Dedifferentiated amniotic fluid mesenchymal stem cell (primary cell): ENCODE data around the gene SLC25A25.

Experiments
- DNase-seq: peaks from one replicate; pipeline ENCODE4 v3.0.0-alpha.2; 2016; ENCODE audit errors: extremely low spot score

SLC25A25 gene

GRCh38 chr9:128145536-128145935 is 77.5 kb downstream of the SLC25A25 start:
- DNase-seq: no peak

DNA sequence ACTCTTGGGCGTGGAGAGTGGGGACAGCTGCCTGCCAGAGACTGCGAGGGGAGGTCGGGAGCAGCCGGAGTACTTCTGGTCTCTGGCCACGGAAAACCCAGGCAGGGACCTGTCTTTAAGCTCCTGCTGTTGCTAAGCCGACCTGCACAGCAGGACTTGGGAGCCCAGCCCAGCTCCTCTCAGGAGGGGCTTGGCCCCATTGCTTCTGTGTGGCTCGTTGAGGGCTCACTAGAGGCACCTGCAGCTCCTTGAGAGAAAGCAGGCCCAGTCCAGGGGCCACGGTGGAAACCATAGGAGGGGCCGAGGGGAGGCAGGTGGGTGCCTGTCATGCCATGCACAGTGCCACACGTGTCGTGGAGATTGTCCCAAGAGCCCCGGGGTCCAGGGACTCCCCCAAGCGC is 77.9 kb downstream of the SLC25A25 start:
- DNase-seq: no peak

DNA sequence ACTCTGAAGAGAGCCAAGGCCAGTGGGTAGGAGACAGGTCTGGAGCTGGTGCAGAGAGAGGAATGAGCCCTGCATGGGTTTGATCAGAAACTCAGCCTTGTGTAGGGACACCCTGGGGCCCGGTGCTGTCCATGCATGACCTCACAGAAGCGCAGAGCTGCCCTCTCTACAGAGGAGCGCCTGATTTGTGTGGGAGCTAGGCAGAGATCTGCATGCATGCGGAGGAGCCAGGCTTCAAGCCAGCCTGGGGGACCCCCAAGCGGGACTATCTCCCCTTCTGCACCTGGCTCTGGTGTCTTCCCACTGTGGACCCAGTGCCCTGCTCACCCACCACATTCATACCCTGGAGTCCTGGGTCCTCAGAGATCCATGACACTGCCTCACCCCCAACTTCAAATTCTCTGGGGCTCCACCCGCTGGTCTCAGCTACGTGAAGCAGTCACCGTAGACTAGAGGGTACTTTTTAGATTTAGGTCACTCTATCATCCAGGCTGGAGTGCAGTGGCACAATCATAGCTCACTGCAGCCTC is 78.6 kb downstream of the SLC25A25 start:
- DNase-seq: no peak

DNA sequence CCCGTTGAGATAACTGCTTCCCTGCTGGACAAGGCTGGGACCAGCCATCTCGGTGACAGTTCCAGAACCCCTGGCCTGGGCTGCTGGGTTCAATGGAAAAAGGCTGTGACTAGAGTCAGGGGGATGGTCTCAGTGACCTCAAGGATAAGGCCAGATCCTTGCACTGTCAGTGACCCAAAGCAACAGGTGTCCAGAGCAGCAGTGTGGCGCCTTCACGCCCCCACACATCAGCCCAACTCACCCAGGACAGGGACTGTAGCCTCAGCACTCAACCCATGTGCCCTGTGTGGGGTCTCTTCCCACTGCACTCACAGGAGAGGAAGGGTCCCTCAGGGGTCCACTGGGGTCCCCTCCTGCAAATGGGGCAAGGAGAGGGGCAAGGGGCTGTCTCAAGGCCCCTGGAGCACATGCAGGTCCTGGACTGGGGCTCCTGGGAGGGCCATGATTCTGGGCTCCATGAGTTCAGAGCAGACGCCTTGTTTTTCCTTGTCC is 80.5 kb downstream of the SLC25A25 start:
- DNase-seq: no peak

GRCh38 chr9:128149001-128149701 is 81.1 kb downstream of the SLC25A25 start, which contains the start of gene LCN2:
Gene LCN2, plus strand, starts transcription at chr9:128149453. Its CDS starts 73 bp downstream, at chr9:128149526.
- no peak for DNase-seq

DNA sequence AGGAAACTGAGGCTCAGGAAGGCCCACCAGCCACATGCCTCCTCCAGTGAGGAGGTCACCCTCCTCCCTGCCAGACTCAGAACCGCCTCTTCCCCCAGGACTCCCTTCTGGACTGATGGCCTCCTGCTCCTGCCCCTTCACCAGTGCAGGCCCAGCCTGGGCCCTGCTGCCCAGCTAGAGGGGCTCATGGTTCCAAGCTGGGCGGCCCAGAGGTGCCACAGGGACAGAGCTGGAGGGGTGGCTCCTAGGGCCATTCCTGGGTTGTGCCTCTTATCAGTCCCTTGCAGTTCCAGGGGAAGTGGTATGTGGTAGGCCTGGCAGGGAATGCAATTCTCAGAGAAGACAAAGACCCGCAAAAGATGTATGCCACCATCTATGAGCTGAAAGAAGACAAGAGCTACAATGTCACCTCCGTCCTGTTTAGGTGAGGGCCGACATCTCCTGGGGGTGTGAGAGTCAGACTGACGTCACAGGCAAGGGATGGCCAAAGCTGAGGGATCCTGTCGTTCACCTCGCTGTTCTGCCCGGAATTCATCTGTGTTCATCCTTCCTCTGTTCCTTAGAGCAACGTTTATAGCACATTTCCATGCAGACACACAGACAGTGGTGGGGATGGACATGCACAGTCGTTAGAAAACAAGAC is 82.0 kb downstream of the SLC25A25 start:
- DNase-seq: no peak

GRCh38 chr9:128150594-128151308 is 82.7 kb downstream of the SLC25A25 start:
- no peak for DNase-seq

DNA sequence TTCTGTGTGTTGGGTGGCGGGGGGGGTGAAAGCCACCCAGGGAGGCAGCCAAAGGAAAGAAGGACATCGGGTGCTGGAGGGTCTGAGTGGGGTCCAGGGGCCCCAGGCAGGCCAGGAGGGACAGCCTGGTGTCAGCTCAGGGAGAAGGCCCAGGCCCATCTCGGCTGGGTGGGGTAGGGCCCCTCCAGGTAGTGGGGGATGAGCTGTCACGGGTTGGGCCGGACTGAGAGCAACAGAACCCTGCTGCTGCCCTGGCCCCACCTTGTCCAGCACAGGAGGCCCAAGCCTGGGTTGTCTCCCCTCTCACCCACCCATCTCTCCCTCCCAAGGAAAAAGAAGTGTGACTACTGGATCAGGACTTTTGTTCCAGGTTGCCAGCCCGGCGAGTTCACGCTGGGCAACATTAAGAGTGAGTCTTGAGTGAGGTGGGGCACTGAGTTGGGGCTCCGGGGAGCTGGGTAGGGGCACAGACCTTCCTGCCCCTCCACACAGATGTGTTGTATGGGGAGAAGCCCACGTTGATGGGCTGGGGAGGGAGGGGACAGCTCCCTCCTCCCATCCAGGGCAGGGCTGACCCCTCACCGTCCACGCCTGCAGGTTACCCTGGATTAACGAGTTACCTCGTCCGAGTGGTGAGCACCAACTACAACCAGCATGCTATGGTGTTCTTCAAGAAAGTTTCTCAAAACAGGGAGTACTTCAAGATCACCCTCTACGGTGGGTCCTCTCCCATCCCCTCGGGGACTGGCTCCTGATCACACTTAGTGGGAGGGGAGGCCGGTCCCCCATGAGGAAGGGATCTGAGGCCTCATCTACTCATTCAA is 83.5 kb downstream of the SLC25A25 start:
- DNase-seq: no peak

- no peak for DNase-seq
Measured at GRCh38 chr9:128152133-128153059, 84.4 kb downstream of the SLC25A25 start.

GRCh38 chr9:128153060-128153946 is 85.3 kb downstream of the SLC25A25 start:
- no peak for DNase-seq

- no peak for DNase-seq
Measured at GRCh38 chr9:128153947-128154695, 86.1 kb downstream of the SLC25A25 start.

GRCh38 chr9:128155736-128156500 is 87.9 kb downstream of the SLC25A25 start:
- DNase-seq: no peak
